Stomach (tissue), 4 donors: ENCODE results near the gene GDI2.

Experiments used
- POLR2A ChIP-seq, 4 donors: fragments of 450-650 bp; IDR thresholded peaks; one replicate each; pipeline ENCODE4 v1.6.1; 2016; ENCODE audit warnings: antibody characterized with exemption in 4 of 4, control low read depth in 2 of 4, mild to moderate bottlenecking in 1 of 4, moderate library complexity in 1 of 4
- TF ChIP-seq, protein P1 (sequence below), 7 experiments: fragments of 450-650 bp in 4 of 7; fragments of 200-600 bp in 3 of 7; sonication (generic) in 3 of 7; IDR thresholded peaks; one replicate each; pipeline ENCODE4 v1.5.1; 2016 to 2019; ENCODE audit warnings: antibody characterized with exemption in 7 of 7, control low read depth in 2 of 7, mild to moderate bottlenecking in 1 of 7

DNA sequence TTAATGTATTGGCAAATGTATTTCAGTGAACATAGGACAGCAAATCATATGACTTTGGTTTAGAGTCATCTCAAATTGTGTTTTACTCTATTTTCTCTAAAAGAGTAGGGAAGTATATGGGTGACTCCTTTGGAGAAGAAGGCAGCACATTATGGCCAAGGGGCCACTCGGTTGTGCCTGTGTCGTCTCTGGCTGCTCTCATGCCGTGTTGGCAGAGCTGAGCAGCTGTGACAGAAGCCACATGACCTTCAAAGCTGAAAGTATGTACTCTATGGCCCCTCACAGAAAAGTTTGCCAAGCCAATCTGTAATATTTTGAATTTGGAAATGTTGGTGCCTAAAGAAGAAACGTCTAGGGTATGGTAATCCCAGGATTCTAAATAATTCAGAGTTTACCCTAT, 81.1 kb downstream of the GDI2 start:
- no peak for TF ChIP-seq POLR2A (IDR thresholded peaks at IDR 0.05)
- TF ChIP-seq, protein P1, sequence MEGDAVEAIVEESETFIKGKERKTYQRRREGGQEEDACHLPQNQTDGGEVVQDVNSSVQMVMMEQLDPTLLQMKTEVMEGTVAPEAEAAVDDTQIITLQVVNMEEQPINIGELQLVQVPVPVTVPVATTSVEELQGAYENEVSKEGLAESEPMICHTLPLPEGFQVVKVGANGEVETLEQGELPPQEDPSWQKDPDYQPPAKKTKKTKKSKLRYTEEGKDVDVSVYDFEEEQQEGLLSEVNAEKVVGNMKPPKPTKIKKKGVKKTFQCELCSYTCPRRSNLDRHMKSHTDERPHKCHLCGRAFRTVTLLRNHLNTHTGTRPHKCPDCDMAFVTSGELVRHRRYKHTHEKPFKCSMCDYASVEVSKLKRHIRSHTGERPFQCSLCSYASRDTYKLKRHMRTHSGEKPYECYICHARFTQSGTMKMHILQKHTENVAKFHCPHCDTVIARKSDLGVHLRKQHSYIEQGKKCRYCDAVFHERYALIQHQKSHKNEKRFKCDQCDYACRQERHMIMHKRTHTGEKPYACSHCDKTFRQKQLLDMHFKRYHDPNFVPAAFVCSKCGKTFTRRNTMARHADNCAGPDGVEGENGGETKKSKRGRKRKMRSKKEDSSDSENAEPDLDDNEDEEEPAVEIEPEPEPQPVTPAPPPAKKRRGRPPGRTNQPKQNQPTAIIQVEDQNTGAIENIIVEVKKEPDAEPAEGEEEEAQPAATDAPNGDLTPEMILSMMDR (IDR thresholded peaks at IDR 0.05), result no peak
